Stimulated activated CD4-positive, alpha-beta T cell treated with anti-CD3 and anti-CD28 coated beads, Interleukin-4, amount 100 ng/mL, for 24 hours (primary cell): Measurements from ENCODE around the gene RAB4A.

ENCODE experiments used
- DNase-seq: peaks from one replicate; pipeline ENCODE4 v3.0.0-alpha.2; 2020

Gene RAB4A

DNA sequence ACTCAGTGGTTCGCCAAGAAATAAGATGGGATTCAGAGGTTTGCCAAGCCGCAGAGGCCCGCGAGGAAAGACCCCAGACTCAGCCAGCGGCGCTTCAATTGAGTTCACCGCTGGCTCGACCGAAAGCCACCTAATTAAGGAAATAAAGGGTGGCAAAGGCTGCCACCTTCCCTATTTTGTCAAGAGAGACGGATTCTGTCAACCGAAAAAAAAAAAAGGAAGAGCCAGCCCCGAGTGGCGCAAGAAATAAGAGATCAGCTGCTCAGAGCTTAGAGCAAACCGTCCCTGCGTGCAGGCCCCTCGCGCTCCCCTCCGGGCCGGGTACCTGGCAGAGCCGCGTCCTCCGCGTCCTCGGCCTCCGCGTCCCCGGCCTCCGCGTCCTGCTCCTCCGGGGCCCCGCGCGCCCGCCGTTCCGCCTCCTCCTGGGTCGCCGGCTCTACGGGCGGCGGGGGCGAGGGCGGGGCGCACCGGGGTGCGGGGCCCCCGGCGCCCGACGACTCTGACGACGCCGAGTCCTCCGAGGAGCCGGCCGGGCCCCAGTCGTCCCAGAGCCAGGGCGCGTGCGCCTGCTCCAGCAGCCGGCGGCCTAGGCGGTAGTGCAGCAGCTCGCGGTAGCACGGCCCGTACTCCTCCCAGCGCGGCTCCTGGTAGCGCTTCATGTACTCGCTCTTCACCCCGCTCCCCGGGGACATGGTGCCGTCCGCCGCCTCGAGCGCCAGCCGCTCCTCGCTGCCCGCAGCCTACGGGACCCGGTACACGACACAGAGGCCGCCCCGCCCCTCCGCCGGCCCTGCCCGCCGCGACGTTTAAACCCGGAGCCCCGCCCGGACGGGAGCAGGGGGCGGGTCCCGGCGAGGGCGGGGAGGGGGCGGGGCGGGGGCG is 71.1 kb downstream of the RAB4A start:
- peak; percentile 76 for DNase-seq

DNA sequence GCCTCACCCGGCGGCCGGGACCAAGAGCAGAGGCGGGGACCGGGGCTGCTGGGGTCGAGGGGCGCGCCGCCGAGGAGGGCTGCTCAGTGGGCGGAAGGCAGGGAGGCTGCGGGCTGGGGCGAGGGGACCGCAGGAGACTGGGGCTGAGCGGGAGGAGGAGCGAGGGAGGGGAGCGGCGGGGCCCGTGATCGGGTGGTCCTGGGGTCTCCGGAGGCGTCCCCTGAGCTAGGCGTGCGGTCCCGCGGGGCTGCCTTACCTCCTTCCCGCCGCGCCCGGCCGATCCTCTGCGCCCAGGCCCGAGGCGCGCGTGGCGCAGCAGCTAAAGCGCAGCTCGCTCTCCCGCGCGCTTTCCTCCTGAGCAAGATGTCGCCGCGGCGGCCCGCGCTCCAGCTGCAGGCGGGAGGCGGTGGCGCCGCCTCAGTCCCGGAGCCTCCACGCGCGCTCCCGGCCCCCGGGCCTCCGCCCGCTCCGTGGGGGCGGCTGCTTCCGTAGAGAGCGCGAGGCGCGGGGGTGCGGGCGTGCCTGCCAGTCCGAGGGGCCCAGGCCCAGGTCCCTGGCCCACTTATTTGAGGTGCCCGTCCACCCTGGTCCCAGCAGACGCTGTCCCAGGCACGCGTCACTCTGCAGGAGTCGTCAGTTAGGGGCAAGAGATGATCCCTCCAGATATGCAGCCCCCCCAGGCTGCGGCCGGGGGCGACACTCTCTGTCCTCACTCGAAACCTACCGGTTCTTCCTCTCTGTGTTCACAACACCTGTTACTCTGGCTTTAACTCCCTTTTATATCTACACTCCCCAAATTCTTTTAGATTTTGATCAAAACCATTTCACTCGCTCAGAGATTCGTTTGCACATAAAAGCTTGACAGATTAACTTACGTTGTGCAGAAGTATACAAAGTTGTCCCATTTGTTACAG is 72.0 kb downstream of the RAB4A start, which contains the start of gene CCSAP:
TSS of gene CCSAP (minus strand) at position 392 of the 914 bp plus-strand sequence. CDS start 582 bp downstream, outside the sequence.
- peak; percentile 43 for DNase-seq

DNA sequence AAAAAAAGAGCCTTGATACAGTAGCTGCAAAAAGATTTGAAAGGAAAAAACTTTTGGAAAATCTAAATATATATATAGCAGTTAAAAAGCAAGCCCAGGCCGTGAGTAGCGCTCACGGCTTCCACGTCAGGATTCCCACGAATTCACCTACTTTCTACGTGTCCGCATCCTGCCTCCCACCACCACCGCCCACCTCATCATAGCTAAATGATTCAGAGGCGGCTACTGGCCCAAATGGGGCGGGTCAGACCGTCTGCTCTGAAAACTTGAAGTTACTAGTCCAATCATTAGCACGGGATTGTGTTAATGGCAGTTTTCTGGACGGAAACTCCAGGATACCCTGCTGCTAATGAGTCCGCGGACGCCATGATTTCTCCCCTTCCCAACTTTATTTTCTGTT is 73.2 kb downstream of the RAB4A start:
- peak; percentile 19 for DNase-seq

DNA sequence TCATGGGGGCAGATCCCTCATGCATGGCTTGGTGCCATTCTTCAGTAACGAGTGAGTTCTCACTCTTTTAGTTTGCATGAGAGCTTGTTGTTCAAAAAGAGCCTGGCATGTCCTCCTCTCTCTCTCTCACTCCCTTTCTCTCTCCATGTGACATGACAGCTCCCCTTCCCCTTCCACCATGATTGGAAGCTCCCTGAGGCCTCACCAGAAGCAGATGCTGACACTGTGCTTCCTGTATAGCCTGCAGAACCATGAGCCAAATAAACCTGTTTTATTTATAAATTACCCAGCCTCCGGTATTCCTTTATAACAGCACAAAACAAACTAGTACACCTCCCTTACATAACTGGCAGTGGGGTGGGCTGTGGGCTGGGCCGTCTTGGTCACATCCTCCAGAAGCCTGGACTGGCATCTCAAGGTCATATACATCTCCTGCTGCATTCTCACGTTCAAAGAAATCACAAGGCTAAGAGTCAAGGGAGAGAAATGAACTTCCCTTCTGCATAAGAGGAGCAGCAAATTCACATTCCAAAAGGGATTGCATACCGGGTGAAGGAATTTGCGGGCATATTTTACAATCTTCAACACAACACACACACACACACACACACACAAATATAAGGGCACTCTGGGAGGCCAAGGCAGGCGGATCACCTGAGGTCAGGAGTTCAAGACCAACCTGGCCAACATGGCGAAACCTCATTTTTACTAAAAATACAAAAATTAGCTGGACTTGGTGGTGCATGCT is 74.2 kb downstream of the RAB4A start:
- DNase-seq = no peak

DNA sequence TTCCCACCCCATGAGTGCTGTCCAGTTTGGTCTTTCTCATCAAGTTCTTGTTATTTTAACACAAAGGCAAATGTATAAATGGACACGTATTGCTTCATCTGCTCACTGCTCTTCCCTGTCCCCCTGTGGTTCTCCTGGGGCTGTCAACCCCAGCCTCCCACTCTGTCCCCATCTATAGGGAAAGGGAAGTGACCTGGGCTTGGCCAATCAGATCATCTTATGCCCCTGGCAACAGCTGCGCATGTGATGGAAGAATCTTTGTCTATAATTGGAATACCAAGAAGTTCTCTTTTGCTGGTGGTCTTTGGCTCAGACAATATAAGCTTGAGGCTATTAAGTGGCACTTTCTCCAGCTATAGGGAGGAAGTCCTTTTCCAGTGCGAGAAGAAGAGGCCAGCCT is 76.6 kb downstream of the RAB4A start:
- no peak for DNase-seq

DNA sequence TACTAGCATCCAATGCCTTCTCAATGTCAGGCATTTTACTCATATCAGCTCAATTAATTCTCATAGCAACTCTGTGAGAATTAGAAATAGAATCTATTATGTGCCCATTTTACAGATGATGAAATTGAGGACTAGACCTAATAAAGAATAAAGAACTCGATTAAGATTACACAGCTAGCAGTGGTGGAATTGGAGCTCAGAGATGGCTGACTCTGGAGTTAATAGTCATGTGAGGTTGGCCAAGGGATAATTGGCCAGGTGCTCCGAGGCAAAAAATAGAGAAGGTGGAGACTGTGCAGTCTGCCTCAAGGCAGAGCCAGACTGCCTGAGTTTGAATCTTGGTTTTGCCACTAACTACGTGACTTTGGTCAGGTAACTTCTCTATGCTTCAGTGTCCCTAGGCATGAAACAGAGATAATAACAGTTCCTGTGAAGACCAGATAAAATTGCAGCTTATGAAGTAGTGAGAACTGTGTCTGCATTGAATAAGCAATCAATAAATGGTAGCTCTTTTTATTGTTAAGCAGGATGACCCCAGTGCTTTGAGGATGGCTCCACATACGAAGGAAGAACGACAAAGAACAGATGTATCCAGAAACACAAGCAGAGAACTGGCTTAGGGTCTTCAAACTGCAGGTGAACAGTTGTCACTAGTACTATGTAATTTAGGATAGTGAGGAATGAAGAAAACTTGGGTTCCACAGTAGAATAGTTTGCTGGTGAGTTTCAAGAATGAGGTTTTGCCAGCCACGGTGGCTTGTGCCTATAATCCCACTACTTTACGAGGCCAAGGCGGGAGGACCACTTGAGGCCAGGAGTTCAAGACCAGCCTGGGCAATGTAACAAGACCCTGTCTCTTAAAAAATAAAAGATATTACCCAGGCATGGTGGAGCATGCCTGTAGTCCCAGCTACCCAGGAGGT is 78.8 kb downstream of the RAB4A start:
- DNase-seq = no peak

DNA sequence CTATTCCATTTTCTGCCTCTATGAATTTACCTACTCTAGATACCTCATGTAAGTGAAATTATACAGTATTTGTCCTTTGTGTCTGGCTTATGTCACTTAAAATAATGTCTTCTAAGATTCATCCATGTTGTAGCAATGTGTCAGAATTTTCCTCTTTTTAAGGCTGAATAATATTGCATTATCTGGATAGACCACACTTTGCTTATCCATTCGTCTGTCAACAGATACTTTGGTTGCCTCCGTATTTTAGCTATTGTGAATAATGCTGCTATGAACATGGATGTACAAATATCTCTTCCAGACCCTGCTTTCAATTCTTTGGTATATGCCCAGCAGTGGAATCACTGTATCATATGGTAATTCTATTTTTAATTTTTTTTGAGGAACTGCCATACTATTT is 82.1 kb downstream of the RAB4A start:
- DNase-seq = no peak

DNA sequence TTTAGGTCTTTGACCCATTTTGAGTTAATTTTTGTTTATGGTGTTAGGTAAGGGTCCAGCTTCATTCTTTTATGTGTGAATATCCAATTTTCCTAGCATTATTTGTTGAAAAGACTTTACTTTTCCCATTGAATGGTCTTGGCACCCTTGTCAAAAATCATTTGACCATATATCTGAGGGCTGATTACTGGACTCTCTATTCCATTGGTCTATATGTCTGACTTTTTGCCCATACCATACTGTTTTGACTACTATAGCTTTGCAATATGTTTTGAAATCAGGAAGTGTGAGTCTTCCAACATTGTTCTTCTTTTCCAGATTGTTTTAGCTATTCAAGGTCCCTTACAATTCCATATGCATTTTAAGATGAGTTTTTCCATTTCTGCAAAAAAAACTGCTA is 83.3 kb downstream of the RAB4A start:
- no peak for DNase-seq
